CD4-positive, alpha-beta T cell treated with Interleukin-2 at 100 ng/mL for 4 hours (primary cell): ENCODE results near the gene CLDN8.

ENCODE experiments used
- DNase-seq: peaks from one replicate; pipeline ENCODE4 v3.0.0-alpha.2; 2020; ENCODE audit warnings: low spot score

CLDN8 gene

DNA sequence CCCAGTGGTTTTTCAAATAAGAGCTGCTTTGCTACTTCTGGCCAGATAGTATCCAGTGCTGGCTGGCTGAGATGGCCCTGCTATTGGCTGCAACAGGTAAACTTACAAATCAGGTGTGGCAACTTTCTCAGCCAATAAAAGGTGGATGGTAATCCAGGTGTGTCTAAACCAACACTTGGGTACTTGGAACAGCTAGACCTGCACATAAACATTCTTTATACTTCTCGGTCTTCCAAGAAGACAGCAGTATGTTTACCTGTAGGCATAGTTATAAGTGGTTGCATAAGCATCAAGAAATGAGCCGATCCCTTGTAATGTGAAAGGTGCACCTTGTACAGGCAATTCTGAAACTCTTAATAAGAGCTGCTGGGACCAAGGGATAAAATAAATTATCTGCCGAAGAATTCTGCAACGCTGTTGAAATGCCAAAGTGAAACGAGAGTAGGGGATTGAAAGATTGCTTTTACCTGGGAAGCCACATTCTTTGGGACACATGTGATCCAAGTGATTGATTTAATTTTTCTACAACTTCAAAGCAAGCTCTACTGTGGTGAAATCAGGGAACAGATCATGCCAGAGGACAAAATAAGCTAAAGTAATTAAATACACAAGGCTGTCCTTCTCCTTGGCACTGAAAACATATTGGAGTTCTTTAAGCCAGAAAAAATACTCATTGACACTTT, at the start of gene CLDN8:
Gene CLDN8 (minus strand): TSS at position 57 of the 683 bp plus-strand sequence. CDS start 172 bp downstream, outside the sequence.
- no peak for DNase-seq

DNA sequence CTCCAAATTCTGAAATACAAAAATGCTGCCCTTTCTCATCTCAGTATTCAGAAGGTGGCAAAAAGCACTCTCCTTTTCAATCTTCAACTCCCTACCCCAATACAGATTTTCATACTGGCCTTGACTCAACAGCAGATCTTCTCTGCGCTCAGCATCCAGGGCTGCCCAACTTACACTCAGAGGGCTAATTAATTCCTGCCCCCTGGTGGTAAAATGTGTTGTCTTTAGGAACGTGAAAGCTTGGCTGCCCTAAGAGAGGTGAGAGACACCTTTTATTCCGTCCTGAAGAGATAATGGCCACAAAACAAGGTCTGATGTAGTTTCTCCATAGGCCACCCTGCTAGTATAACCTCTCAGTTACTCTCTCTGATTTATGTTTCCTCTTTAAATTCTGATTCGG, 41.9 kb upstream of the CLDN8 start:
- no peak for DNase-seq

DNA sequence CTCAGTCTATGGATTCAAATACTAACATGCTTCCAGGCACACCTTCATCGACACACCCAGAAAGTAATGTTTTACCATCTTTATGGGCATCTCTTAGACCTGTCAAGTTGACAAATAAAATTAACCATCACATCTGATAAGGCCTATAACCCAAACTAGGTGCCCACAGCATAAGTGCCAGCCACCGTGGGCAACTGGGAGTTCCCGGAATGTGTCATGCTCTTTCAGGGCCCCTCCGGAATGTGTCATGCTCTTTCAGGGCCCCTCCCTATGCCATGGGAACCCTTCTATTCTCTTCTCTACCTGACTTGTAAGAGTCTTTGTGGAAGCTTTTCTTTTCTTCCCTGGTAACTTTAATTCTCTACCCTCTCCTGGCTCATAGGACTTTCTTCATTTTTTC, 40.2 kb upstream of the CLDN8 start:
- no peak for DNase-seq

DNA sequence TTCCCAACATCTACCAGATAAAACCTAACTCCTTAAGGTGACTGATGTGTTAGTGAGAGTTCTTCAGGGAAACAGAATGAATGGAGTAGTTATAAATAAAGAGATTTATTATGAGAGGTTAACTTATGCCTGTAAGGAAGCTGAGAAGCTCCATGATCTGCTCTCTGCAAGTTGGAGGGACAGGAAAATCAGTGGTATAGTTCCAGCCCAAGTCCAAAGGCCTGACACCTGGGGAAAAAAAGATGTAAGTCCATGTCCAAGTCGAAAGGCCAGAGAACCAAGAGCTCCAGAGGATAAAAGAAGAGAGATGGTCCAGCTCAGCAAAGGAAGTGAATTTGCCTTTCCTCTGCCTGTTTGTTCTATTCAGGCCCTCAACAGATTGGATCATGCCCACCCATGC, 39.8 kb upstream of the CLDN8 start:
- DNase-seq = no peak

- no peak for DNase-seq
These were observed 35.9 kb upstream of the CLDN8 start for GRCh38 chr21:30251781-30252180.

DNA sequence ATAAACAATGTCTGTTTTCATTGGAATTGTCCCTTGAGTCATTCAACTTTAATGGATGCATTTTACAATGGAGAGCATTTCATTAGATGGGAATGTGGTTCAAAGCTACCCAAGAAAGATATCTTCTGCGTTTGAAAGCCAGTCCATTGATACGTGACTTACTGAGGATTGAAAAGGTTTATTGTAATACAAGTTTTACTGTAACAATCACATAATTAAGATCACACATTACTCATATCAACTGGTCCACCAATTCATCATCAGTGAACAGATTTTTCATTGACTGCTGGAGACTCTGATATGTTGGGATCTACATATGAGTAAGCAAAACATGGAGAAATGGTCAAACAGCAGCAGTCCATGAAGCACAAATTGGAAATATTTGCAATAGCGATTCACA, 34.0 kb upstream of the CLDN8 start:
- no peak for DNase-seq

GRCh38 chr21:30248844-30249243, 32.9 kb upstream of the CLDN8 start:
- DNase-seq = no peak

DNA sequence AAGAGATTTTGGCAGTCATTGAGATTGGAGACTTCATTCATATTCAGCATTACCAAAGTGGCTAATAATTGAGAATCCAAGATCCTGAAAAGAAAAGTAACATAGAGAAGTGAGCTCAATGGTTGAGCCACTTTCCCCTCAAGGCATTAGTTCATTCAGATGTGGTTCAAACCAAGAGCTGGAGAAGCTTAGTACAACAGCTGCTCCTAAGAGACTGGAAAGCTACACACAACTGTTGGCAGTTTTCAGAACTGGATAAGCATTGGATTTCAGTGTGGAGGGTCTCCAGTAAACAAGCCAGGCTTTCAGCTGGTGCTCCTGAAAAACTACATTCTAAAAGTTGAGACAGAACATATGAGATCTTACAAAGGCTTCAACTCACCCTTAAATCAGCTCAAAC, 29.2 kb upstream of the CLDN8 start:
- DNase-seq = no peak

GRCh38 chr21:30243691-30244090, 27.8 kb upstream of the CLDN8 start:
- DNase-seq = no peak

- DNase-seq = no peak
These were observed 24.8 kb upstream of the CLDN8 start for GRCh38 chr21:30240661-30241060.

- DNase-seq = no peak
These were observed 22.3 kb upstream of the CLDN8 start for GRCh38 chr21:30238168-30238567.

- no peak for DNase-seq
These were observed 18.7 kb upstream of the CLDN8 start for GRCh38 chr21:30234643-30235042.

DNA sequence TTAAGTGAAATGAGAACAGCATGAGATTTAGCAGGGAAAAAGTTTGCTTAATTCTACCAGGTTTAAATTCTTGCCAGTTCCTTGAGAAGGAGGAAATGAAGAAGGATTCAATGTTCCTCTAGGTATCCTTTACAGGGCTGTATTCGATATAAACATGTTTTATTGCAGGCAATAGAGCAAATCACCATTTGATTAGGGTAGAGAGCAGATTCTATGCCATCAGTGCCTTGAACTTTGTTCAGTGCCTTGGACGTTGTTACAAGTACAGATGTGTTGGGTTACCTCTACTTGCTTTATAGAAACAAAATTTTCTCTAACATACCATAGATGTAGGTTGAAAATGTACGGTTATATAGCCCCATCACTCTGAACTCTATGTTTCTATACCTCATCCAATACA, 18.2 kb upstream of the CLDN8 start:
- no peak for DNase-seq

DNA sequence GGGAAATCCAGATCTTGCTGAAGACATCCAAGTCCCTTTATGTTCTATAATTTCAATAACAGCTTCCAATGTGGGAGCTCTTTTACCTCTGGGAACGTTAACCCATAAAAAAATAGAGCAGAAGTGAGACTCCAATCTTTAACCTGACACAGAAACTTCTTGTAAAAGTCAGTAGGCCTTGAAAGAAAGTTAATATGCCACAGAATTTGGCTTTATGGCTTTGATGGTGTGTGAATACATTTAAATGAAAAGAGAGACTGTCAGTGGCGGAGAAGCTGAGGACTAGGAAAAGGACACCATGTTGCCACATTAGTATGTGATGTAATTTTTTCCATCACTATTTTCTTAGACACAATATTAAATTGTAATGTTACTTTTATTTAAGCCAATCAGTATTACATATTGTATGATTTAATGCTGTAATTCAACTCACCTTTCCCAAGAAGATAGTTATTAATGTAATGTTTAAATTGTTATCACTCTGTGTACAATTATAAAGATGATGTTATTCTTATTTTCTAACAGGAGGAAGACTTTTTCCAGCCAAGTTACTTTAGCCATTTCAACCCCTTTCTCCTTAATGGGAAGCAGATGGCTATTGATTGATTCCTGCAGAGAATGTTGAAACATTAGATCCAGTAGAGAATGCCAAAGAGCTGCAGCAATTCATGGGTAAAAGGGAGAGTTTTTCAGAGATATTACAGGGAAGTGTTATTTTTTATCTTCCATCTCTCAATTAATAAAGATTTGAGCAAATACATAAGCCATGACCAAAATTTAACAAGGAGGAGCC, 17.5 kb upstream of the CLDN8 start:
- DNase-seq = no peak

GRCh38 chr21:30232011-30232410, 16.1 kb upstream of the CLDN8 start:
- no peak for DNase-seq

GRCh38 chr21:30227633-30228404, 11.9 kb upstream of the CLDN8 start:
- DNase-seq = no peak

GRCh38 chr21:30227128-30227527, 11.2 kb upstream of the CLDN8 start:
- DNase-seq = no peak

DNA sequence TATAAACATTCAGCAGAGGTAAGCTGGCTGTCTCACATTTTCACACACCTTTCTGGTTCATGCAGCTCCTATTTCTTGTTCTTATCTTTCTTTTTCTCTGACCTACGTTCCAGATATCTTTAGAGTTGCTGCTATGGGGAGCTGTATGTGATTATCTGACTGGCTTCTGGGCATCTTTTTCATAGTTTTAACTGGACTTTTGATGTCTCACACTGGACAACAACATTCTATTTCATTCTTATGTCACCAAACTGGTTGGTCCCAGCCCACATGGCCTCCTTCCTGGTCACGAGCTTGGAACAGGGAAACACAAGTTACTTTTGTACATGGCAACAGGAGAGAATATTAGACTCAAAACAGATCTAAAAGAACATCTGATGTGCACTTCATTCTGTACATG, 7.7 kb upstream of the CLDN8 start:
- no peak for DNase-seq

- DNase-seq = no peak
These were observed 6.8 kb upstream of the CLDN8 start for GRCh38 chr21:30222724-30223123.

DNA sequence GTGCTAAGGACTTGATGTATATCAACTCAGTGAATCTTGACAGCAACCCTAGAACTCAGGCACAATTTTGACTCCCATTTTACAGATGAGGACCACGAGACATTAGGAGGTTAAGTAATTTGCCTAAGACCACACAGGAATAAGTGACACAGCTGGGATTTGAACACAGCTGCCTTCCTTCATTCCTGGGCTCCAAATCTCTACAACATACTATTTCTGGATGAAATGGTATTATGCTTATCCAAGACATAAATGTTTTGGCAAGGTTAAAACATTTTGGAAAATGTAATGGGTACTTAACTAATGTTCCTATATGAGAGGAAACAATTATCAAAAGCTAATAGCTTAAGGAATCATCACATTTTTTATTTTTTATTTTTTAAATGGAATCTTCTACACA, 4.8 kb downstream of the CLDN8 start:
- DNase-seq = no peak

DNA sequence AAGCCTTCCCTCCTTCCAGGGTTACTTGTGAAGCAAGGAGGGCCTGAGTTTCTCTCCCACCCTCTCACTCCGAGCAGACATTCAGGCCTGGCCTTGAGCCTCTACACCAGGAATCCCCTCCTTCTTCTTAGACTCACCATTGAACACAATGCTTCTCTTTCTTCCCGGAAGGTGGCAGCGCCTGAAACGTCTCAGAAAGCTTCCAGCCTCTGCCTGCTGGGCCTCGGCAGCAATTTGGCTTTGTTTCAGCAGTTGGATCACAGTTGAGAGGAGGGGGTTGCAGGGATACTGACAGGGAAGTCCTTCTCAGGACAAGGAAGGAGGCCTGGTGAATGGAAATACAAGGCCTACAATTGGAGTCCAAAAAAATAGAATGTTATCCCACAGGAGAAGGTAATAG, 6.3 kb downstream of the CLDN8 start:
- DNase-seq = no peak

DNA sequence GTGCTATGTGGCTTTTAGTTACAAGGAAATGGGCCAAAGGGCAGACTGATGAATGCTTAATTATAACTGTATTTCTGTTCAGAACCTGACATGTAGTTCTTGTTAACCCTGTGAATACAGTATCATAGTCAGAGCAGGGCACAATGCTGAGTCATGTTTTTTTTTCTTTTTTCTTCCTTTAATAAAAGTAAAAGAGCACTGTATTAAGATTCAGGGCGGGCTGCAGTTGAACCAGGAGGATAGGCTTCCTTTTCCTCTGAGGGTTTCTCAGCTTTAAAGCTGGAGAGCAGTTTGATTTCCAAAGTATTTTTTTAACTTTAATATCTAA, 8.7 kb downstream of the CLDN8 start:
- DNase-seq = no peak
